Measurements from ENCODE around the gene PRDM16. TPM values are rescaled to one million over a fixed set of nuclear protein-coding genes. Genes with fewer than 3 reads are reported as not detected.

Gene PRDM16
- polyA plus RNA-seq, 10 donors, result 0.47 to 1.5 (median 0.92) TPM

DNA sequence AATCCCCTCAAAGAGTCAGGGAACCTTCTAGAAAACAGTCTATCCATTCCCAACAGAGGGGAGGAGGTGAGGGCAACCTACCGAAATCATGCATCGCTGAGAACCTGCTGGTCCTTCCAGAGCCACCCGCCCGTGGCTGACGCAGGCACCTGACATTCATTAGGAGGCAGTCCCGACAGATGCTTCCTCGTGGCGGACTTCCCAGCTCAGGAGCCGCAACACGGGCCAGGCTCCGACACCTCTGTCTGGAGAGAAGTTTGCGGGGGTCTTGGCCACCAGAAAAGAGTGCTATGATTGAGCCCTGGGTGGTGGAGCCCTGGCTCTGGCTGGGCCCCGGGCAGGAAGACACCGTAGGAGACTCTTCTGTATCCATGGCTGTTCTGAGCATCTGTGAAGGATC lies 299.1 kb downstream of the PRDM16 start:
- DNase-seq, result no peak

DNA sequence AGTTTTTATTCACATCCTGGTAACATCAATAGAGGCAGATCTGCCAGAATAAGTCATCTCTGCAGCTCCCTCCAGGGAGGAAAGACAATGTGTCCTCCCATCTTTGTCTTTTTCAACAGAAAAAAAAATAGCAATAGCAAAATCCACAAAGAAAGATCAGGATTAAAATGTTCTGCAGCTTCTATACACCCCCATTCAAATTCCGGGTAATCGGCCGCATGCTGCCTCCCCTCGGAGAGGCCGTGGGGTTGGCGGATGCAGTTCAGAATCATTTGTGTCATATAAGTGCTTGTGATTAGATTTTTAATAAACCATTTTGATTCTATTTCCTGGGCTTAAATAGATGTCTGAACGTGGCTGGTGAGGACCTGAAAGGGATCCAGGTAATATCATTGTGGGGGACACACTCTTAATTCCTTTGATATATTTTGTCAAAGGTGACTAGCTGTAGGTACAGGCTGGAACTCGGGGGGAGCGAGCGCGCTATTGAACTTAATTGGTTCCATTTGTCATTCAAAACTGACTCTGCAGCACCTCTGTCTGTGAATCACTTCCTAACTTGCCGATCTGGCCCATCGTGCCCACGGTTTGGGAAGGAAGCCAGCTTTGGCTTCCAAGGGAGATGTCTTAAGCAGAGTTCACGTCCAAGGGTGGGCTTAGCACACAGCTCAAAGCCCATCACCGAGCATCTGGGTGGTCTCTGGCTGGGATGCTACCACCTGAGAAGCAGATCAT lies 299.9 kb downstream of the PRDM16 start:
- peak in 1 of 3 donors; percentile 17 for DNase-seq

DNA sequence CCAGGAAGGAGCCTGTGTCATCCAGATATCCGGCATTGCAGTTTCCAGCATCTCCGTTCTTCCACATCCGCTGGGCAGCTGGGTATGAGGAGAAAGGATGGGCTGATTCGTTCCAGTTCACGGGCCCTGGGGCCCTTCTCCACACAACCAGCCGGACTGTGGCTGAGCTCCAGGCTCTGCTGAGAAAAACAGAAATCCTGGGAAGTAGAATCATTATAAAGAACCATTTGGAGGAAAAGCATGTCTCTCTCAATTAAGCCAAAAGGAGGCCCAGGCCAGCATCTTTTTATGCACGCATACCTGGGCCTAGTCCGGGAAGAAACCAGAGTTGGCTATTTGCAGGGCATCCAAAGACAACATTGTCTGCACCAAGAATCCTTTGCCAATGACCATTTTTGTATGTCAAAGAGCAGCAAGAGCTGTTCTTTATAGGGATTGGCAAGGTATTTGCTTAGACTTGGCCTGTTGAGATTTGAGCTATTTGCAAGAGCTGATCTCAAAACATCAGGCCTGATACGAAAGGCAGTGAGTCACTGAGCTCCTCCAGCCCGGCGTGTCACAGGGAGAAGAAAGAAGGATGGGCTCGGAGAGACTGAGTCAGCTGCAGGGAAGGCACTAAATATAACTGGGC lies 300.6 kb downstream of the PRDM16 start:
- peak; percentile 52 to 81 (median 75) for DNase-seq

DNA sequence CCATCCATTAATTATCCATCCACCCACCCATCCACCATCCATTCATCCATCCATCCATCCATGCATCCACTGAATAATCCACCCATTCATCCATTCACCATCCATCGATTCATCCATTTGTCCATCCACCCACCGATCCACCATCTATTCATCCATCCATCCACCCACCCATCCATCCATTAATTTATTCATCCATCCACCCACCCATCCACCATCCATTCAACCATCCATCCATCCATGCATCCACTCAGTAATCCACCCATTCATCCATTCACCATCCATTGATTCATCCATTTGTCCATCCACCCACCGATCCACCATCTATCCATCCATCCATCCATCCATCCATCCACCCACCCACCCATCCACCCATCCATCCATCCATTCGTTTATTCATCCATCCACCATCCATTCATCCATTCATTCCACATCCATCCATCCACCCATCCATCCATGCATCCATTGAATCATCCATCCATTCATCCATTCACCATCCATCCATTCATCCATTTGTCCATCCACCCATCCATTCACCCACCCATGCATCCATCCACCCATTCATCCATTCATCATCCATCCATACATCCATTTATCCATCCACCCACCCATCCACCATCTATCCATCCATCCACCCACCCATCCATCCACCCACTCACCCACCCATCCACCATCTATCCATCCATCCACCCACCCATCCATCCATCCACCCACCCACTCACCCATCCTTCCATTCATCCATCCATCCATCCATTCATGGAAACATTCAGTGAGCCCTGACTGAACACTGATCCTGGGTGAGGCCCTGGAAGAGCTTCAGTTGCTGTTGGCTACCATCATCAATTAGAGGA lies 302.1 kb downstream of the PRDM16 start:
- DNase-seq, result no peak

DNA sequence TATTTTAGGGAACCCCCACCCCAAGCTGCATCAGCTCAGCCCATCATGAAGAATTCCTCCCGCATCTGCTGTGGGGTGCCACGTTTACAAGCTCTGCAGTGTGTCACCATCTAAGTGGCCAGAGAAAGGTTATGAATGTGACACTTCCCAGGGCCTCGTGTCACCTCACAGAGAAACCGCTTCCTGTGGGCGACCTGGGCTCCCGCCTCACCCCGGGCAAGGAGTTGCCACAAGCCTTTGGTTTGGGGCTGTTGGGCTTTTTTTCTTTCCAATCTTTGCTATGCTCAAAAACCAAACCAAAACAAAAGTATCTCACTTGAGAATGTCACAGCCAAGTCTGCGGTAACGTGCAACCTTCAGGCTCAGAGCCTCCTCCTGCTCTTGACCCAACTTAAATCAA lies 303.3 kb downstream of the PRDM16 start:
- DNase-seq, result no peak

DNA sequence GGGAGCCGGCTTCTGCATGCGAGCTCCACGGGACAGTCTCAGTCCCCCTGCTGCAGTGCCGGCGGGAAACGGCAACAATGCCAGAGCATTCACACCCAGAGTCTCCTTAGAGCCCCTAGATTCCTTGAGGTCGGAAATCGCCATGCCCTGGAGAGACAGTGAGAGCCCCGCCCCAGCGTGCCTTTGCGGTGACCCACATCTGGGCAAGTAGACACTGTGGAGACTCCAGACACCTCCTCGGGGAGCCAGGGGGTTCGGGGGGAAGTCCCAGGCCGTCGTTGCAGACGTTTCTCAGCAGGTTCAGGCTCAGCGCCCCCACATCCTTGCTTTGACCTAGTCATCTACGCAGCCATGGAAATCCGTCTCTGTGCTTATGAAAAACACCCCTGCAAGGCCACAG lies 304.2 kb downstream of the PRDM16 start:
- no peak for DNase-seq

DNA sequence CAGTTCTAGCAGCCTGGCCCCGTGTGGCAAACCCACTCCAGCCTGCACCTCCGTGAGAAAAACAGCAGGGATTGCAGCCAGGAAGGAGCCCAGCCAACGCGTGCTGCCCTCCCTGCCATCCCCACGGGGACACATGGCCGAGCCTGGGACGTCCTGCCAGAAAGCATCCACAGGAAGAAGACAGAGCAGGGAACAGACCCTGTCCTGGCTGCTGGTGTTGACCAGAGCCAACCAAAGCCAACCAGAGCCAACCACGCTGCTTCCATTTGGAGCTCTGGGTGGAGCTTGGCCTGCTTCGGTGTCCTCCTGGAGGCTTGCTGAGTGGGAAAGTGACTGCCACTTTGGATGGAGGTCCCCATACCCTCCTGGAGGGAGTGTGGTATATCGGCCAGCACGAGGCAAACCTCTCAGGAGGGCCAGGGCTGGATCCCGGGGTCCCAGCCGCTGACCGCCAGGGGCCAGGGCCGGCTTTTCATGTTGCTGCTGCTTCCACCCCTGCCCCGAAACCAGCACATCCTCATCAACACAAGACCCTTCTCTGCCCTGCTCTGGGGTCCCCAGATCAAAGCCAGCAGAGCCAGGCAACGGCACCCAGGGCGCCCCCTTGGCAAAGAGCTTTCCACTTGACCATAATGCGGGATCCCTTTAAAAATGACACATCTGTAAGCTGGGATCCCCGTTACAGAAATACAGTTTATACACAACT lies 304.9 kb downstream of the PRDM16 start:
- DNase-seq, result no peak

DNA sequence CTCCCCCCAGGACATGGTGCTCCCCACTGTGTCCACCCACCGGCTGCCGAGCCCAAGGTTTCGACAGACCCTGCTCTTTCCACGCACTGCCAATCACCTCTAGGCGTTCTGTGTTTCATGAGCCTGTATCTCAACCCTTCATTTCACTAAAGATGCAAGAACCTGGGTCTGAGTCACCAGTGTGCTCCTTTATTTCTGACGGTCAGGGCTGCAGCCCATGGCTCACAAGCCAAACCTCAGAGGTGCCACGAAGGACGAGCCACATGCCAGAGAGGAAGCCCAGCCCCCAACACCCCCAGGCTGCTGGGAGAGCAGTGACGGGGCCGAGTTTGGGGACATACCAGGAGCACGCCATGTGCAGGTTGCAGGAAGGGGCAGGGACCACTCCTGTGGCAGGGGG lies 306.2 kb downstream of the PRDM16 start:
- DNase-seq, result no peak

DNA sequence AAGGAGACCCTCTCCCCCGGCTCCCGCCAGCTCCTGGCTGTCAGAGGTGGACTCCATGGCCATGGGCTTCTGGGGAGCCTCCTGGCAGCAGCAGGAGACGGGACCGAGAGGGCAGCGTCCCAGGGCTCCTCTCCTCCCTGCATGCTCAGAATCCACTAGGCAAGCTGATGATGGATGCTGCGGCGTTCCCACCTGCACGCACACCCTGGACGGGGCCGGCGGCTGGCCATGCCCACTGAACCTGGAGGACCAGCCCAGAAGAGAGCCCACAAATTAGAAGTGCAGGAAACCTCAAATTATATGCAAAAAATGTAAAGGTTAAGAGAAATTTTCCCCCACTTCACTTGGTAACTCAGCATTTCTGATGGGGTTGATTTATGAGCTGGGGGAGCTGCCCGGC lies 308.2 kb downstream of the PRDM16 start:
- no peak for DNase-seq

DNA sequence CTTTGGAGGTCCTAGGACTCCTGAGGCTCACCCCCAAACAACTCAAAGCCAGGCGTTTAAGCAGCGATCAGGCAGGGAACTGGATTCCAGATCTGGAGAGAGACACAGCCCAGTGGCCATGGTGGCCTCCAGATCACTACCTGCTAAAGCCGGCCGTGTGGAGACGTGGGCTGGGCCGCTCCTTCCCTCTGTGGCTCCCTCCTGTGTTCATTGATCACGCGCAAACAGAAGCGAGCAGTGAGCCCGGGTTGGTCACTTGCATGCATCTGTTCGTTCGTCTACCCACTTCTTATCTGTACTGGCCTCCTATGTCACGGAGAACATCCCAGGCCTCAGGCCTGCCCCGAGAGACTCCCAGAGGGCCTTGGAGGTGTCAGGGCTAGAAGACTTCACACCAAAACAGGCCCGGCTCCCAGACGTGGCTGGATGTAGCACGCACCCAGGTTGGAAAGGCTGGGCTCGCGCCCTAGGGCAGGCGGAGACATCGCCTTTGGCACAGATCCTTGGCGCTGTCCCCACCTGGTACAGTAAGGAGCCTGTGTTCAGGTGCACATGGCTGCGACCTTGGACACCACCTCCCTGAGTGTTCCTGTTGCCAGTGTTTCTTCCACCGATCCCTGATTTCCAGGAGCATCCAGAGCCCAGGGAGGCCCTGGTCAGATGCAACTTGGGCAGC lies 308.7 kb downstream of the PRDM16 start:
- no peak for DNase-seq

DNA sequence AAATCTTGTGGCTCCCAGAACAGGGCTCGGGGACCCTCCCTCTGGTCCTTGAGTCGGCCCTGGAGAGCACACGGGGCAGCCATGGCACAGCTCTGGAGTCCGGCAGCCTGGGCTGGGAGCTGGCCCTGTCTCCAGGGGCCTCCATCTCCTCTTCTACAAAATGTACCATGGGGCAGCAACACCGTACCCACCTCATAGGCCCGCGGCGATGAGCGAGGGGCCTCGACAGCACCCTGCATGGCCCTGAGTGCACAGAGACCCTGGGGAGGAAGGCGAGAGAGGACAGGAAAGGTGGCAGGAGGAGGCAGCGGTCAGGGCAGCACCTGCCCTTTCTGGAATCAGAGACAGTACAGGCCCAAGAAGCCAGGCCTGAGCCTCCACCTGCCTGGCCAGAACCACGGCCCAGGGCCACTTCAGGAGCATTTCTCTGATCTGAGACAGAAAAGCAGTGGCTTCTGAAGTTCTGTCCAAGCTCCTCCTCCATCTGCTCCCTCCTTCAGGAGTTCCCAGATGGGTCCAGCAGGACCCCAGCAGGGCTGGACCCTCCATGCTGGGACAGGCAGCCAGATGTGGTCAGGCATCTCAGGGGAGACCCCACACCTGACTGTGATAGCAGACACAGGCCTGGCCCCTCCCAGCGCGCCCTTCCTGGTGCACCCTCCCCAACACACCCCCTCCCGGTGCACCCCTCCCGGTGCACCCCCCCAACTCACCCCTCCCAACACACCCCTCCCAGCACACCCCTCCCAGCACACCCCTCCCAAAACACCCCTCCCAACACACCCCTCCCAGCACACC lies 309.6 kb downstream of the PRDM16 start:
- DNase-seq, result no peak

DNA sequence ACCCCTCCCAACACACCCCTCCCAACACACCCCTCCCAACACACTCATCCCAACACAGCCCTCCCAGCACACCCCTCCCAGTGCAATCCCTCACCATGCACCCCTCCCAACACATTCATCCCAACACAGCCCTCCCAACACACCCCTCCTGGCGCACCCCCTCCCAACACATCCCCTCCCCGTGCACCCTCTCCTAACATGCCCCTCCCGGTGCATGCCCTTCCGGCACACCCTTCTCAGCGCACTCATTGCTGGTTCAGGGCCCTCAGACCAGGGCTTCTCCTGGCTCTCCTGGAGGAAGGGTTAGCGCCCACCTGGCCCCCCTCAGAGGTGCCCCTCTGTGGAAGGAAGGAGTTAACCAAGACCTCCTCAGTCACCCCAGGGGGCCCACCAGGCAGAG lies 310.9 kb downstream of the PRDM16 start:
- no peak for DNase-seq

DNA sequence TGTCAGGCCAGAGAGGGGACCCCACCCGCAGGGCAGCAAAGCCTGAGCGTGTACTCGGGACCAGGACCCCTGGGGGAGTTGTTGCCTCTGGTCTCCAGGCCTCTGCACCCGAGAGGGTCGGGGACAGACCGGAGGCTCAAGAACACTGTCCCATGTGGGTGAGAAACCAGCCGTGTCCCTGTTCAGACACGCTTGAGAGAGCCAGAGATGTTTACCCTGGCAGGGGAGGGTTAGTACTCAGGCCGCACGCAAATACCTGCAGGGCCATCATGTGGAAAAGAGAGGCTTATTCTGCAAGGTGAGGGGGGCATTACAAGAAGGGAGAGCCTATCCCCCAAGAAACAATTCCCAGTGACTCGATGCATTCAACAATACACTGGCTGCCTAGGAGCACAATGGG lies 311.5 kb downstream of the PRDM16 start:
- DNase-seq, result no peak

DNA sequence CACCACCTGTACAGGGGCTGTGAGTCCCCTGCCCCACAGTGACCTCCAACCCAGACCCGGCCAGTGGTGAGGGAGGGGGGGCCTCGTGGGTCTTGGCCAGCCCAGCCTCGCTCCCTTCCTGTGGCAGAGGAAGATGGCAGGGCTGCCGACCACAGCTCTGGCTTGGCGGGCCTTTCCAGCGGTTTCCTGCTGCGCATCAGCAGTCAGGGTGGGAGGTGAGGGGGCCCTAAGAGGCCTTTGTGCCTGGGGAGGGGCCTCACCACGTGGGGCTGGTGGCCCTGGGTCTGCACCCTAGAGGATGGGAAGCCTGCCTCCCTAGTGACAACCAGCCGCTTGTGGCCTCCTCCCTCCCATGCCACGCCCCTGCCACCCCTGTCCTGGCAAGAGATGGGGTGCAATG lies 312.9 kb downstream of the PRDM16 start:
- no peak for DNase-seq

DNA sequence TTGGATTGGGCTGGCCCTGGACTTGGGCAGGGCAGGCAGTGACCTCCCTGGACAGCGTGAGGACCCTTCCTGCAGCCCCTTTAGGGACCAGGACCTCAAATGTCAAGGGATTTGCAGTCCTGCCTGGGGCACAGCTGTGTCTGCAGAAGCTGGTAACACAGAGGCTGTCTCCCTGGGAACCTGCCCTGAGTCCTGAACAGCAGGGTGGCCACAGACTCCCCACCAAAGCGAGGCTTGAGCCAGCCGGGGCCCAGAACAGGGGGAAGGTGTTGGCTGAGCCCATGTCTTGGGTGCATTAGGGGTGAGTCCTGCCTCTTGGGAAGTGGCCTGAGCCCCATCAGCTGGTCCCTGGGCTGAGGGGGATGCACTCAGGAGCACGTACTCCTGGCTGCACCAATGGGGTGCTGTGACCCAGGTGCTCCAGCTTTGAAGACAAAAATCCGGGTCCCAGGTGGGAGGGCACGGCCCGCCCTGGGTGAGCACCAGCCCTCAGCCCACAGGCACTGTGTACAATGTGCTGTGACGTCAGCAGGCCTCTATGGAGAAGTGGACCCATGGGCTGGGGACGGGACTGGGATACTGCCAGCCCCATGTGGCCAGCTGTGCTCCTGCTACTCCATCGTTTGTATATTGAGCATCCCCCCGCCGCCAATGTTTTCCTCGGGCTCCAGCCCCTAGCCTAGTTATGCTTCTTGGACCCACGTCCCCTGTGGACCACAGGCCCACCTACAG lies 313.5 kb downstream of the PRDM16 start:
- no peak for DNase-seq

DNA sequence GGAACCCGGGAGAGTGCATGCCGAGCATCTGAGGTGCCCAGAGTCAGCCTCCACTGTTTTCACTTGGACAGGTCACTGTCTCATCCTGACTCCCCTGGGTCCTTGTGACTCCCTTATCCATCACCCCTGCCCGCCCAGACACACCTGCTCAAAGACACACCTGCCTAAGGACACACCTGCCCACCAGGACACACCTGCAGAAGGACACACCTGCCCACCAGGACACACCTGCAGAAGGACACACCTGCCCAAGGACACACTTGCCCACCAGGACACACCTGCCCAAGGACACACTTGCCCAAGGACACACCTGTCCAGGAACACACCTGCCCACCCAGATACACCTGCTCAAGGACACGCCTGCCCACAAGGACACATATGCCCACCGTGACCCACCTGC lies 314.7 kb downstream of the PRDM16 start:
- DNase-seq, result no peak

DNA sequence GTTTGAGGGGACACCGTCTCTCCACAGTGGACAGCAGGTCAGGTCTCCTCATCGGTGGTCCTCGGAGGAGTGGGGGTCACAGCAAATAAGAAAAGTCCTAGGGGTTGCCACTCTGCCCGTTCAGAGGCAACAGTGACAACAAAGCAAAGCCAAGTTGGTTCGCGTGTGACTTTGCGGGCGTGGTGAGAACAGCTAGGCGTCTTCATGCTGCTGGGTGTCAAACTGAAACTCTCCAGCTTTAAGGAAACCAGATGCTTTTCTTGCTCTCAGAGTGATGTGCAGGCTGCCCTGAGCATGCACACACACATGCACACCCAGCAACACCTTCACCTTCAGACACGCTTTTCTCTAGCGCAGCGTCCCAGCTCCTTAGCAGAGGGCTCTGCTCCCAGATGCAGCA lies 315.4 kb downstream of the PRDM16 start:
- DNase-seq, result no peak

DNA sequence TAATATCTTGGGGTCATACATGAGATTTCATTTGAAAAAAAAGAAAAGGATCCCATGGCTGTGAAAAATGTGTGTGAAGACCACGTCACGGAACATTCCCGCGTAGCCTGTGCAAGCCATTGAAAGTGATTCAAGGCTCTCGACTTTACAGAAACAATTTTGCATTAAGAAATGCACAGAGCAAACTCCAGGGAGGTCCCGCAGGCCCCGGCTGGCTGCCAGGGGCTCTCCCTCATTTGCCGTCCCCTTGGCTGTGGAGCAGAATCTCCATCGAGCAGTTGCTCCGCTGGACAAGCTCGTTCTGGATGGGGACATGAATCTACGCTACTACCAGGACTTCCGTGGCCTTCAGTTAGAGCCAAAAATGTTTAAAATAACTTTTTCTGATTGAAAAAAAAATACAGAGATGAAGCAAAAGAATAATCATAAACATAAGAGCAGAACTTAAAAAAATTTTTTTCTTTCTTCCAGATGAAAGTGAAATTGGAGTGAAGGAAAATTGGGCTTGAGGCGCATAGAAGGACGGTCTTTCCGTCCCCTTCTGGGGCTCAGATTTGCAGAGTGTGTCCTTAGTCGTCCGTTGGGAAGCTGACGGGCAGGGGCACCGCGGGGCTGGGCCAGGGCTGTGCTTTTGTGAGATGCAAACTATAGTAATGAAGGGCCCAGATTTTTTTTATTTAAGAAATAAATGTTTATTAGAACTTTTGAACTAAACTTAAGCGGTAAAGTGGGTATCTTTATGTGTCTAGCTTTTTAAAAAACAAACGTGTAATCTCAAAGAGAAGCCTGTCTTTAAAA lies 317.4 kb downstream of the PRDM16 start:
- DNase-seq, result peak in 1 of 3 donors; percentile 29

DNA sequence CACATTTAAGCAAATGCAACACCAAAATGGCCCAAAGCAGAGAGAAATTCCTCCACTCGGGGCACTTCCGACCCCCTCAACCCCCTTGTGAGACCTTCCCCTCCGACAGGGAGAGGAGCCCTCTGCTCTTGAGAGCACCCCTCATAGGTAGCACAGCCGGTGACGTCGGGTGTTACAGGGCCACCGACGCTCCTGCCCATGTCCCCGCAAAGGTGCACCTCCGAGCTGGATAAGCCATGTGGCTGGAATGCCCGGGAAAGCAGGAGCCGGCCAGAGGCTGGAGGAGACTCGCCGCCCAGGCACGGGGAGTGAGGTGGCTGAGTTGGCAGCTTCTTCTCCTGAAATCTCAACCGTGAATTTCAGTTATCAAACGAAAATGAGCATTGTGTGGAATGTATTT lies 318.4 kb downstream of the PRDM16 start:
- no peak for DNase-seq
